ENCODE results near the gene BMF.

BMF gene

GRCh38 chr15:40102897-40103858, 5.5 kb downstream of the BMF start:
- H3K9me3 Mint-ChIP-seq = no peaks in the 10 kb centered on the region
- peak overlapping the region; percentile 43 for H3K27ac Mint-ChIP-seq
- DNase-seq (no peak), ATAC-seq (replicated peaks) (no peak)
- peaks cover 54 to 56% of the 10 kb centered on the region in 2 donors for H3K36me3 Mint-ChIP-seq
- peak overlapping the region; percentile 80 to 96 for H3K4me3 Mint-ChIP-seq
- peaks cover 81 to 92% of the 10 kb centered on the region in 2 donors for H3K4me1 Mint-ChIP-seq
- no peaks in the 10 kb centered on the region for H3K27me3 Mint-ChIP-seq

- DNase-seq (no peak), ATAC-seq (replicated peaks) (peak; percentile 6 to 7)
- Mint-ChIP-seq H3K27me3 (no peaks in the 10 kb centered on the region), H3K4me1 (peaks cover 80 to 99% of the 10 kb centered on the region in 2 donors), H3K27ac (peak overlapping the region; percentile 100), H3K9me3 (no peaks in the 10 kb centered on the region), H3K36me3 (peaks cover 60 to 75% of the 10 kb centered on the region in 2 donors), H3K4me3 (peak overlapping the region; percentile 75 to 79)
Observed at GRCh38 chr15:40100947-40101905, 7.5 kb downstream of the BMF start.

- peak overlapping the region; percentile 100 for H3K27ac Mint-ChIP-seq
- DNase-seq (no peak), ATAC-seq (replicated peaks) (no peak)
- peaks cover 63 to 75% of the 10 kb centered on the region in 2 donors for H3K36me3 Mint-ChIP-seq
- H3K9me3 Mint-ChIP-seq = no peaks in the 10 kb centered on the region
- H3K4me1 Mint-ChIP-seq = peaks cover 80 to 99% of the 10 kb centered on the region in 2 donors
- peak overlapping the region; percentile 75 to 79 for H3K4me3 Mint-ChIP-seq
- no peaks in the 10 kb centered on the region for H3K27me3 Mint-ChIP-seq
Observed at GRCh38 chr15:40100123-40100946, 8.3 kb downstream of the BMF start.

- peaks cover 79 to 98% of the 10 kb centered on the region in 2 donors for H3K4me1 Mint-ChIP-seq
Observed at GRCh38 chr15:40098489-40099261, 10.0 kb downstream of the BMF start.

GRCh38 chr15:40097968-40098476, 10.7 kb downstream of the BMF start:
- DNase-seq = no peak
- no peaks in the 10 kb centered on the region for H3K9me3 Mint-ChIP-seq
- H3K4me3 Mint-ChIP-seq = peak overlapping the region; percentile 74 to 78
- H3K27me3 Mint-ChIP-seq = no peaks in the 10 kb centered on the region
- peaks cover 81 to 98% of the 10 kb centered on the region in 2 donors for H3K4me1 Mint-ChIP-seq
- no peak for ATAC-seq (replicated peaks)
- H3K36me3 Mint-ChIP-seq = peaks cover 64 to 77% of the 10 kb centered on the region in 2 donors
- peak overlapping the region; percentile 100 for H3K27ac Mint-ChIP-seq

More at GRCh38 chr15:40098489-40099261, 10.0 kb downstream of the BMF start:
- Mint-ChIP-seq H3K27ac (peak overlapping the region; percentile 100), H3K4me3 (peak overlapping the region; percentile 74 to 78), H3K9me3 (no peaks in the 10 kb centered on the region), H3K36me3 (peaks cover 64 to 74% of the 10 kb centered on the region in 2 donors), H3K27me3 (no peaks in the 10 kb centered on the region)
- peak; percentile 83 for DNase-seq
- ATAC-seq (replicated peaks) = peak; percentile 90 to 92

- H3K36me3 Mint-ChIP-seq = peaks cover 64 to 74% of the 10 kb centered on the region in 2 donors
- peaks cover 80 to 98% of the 10 kb centered on the region in 2 donors for H3K4me1 Mint-ChIP-seq
- H3K27me3 Mint-ChIP-seq = no peaks in the 10 kb centered on the region
- DNase-seq = no peak
- H3K9me3 Mint-ChIP-seq = no peaks in the 10 kb centered on the region
- no peak for ATAC-seq (replicated peaks)
- H3K27ac Mint-ChIP-seq = peak overlapping the region; percentile 100
- peak overlapping the region; percentile 72 to 82 for H3K4me3 Mint-ChIP-seq
Observed at GRCh38 chr15:40097096-40097967, 11.3 kb downstream of the BMF start.

- H3K36me3 Mint-ChIP-seq = peaks cover 65 to 74% of the 10 kb centered on the region in 2 donors
- peaks cover 75 to 99% of the 10 kb centered on the region in 2 donors for H3K4me1 Mint-ChIP-seq
- DNase-seq (no peak), ATAC-seq (replicated peaks) (peak; percentile 14 to 17)
- H3K4me3 Mint-ChIP-seq = peak overlapping the region; percentile 72 to 82
- H3K27me3 Mint-ChIP-seq = no peaks in the 10 kb centered on the region
- no peaks in the 10 kb centered on the region for H3K9me3 Mint-ChIP-seq
- peak overlapping the region; percentile 100 for H3K27ac Mint-ChIP-seq
Observed at GRCh38 chr15:40096094-40096891, 12.4 kb downstream of the BMF start.

GRCh38 chr15:40095371-40096093, 13.1 kb downstream of the BMF start:
- H3K36me3 Mint-ChIP-seq = peaks cover 63 to 69% of the 10 kb centered on the region in 2 donors
- peak overlapping the region; percentile 100 for H3K27ac Mint-ChIP-seq
- no peak for ATAC-seq (replicated peaks)
- DNase-seq = no peak
- H3K4me3 Mint-ChIP-seq = peak overlapping the region; percentile 52 to 74
- no peaks in the 10 kb centered on the region for H3K27me3 Mint-ChIP-seq
- no peaks in the 10 kb centered on the region for H3K9me3 Mint-ChIP-seq
- H3K4me1 Mint-ChIP-seq = peaks cover 68 to 91% of the 10 kb centered on the region in 2 donors

- Mint-ChIP-seq H3K27me3 (no peaks in the 10 kb centered on the region), H3K9me3 (no peaks in the 10 kb centered on the region), H3K4me3 (peak overlapping the region; percentile 52 to 63), H3K4me1 (peaks cover 63 to 91% of the 10 kb centered on the region in 2 donors), H3K27ac (peak overlapping the region; percentile 86), H3K36me3 (peaks cover 75 to 80% of the 10 kb centered on the region in 2 donors)
- ATAC-seq (replicated peaks) = no peak
- DNase-seq = no peak
Observed at GRCh38 chr15:40094156-40094555, 14.5 kb downstream of the BMF start.

GRCh38 chr15:40092979-40093869, 15.5 kb downstream of the BMF start:
- DNase-seq (no peak), ATAC-seq (replicated peaks) (peak; percentile 35 to 46)
- Mint-ChIP-seq H3K27me3 (no peaks in the 10 kb centered on the region), H3K4me3 (peak overlapping the region; percentile 62 to 63), H3K36me3 (peaks cover 78 to 79% of the 10 kb centered on the region in 2 donors), H3K27ac (peak overlapping the region; percentile 86), H3K9me3 (no peaks in the 10 kb centered on the region), H3K4me1 (peaks cover 57 to 91% of the 10 kb centered on the region in 2 donors)

All from stimulated activated naive B cell treated with anti-CD40 and anti-IgM and Interleukin-4, amounts not matched to agents 10 μg/mL and 1 μg/mL and 100 μg/mL, for 72 hours (primary cell).